NCI-H146 treated with DMSO at 0.1 percent for 48 hours (cell line): ENCODE measurements around the gene OR52B4.
"Not testable (repeated sequence)": the region's sequence is repeated elsewhere in the genome, so short reads cannot be mapped to it uniquely, and the experiment has no call there.

Source experiments
- DNase-seq: peaks from one replicate; lab custom pipeline; 2025; ENCODE audit not compliant: unreplicated experiment; lab: John Stamatoyannopoulos, UW

OR52B4 gene

DNA sequence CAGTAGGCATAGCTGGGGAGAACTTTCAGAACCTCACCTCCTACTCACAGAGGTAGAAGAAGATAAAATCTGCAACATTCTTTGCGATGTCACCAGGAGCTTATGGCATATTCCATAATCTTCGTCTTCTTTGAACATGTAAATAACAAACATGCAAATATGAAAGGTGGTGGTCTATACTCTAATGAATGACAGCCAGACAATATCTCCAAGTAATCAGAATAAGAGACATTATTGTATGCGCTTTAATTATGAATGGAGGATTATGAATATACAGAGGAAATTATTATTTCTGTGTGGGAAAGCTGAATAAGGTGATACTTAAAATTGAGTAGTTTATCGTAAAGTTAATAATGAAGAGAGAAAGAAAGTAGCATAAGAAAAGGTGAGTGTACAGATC, at the start of gene OR52B4:
TSS of gene OR52B4 (minus strand) at position 101 of the 400 bp plus-strand sequence. CDS start at position 10, 91 bp downstream.
- DNase-seq, result no peak

DNA sequence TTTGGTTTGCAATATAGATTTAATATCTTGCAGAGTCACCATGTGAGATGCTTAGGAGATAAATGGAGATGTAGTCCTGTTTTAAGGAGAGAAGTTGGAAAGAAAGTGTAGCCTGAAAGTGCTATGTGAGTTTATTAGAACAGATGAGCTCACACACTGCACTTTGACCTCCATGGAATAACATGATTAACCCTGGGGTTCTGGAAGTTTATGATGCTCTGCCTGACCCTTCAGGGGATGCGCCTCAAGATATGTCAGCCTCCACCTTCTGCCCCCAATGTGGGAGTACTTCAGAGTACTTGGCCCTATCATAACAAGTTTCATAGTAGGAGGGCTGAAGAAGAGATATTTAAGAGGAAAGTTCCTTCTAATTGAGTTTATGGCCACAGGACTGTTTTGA, 48.6 kb upstream of the OR52B4 start:
- no peak for DNase-seq

DNA sequence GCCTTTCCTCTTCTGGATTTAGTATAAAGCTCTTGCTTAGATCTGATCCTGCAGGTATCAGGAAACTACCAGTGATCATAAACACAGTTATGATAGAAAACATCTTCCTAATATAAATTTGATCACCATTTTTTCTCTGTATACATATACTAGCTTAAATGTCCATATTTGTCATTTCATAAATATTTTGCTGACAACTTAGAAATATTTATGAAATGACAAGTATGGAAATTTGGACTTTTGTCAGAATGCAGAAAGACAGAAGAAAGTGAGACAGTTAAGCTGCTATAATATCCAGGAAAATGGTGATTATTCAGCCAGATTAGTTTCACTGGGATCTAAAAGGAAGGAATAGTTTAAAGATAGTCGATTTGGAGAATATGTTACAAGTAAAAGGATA, 48.1 kb upstream of the OR52B4 start:
- DNase-seq, result no peak

DNA sequence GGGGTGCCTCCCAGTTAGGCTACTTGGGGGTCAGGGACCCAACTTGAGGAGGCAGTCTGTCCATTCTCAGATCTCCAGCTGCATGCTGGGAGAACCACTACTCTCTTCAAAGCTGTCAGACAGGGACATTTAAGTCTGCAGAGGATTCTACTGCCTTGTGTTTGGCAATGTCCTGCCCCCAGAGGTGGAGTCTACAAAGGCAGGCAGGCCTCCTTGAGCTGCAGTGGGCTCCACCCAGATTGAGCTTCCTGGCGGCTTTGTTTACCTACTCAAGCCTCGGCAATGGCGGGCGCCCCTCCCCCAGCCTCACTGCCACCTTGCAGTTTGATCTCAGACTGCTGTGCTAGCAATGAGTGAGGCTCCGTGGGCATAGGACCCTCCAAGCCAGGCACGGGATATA, 38.0 kb upstream of the OR52B4 start:
- DNase-seq, result not testable (repeated sequence)

DNA sequence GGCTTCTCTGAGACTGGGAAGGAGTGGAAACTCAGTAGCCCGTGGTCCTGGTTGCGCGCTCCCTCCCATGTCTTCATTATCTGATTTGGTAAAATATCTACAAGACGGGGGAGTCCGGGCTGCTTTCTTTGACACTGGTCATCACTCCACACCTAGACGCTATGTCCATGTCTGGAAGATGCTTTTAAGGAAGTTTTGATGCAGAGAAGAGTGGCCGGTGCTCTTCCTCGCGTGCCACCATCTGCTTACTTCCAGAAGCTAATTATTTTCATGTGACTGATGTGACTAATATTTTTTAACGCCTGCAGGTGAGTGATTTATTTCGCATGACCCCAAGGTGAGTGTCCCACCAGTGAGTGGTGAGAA, 25.7 kb upstream of the OR52B4 start:
- no peak for DNase-seq

DNA sequence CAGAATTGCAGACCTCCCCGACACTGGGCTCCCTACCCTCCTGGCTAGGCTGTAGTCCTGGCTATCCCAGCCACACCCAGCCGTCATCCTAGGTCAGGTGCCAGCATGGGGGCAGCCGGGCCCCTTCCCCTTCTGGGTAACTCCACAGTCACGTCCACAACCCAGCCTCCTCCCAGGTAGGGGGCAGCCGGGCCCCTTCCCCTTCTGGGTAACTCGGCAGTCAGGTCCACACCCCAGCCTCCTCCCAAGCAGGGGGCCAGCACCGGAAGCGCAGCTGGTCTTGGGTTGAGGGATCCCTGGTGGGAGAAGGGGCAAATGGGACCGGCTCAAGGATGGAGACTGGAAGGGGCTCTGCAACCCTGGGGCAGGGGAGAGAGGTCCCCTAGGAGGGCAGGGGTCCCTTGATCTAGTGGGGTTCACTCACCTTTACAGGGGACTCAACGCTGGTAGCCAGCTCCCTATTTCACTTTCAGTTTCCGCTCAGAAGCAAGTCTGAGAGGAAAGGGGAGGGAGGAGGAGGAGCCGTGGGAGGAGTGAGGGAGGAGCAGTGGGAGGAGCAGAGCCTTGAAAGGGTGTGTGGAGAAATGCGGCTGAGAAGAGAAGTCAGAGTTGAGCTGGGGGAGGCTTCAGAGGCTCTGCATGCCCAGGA, 25.1 kb upstream of the OR52B4 start, which contains the start of gene TRIM21:
TSS of gene TRIM21 (minus strand) at position 494 of the 649 bp plus-strand sequence. CDS start 3,293 bp downstream, outside the sequence.
- no peak for DNase-seq

DNA sequence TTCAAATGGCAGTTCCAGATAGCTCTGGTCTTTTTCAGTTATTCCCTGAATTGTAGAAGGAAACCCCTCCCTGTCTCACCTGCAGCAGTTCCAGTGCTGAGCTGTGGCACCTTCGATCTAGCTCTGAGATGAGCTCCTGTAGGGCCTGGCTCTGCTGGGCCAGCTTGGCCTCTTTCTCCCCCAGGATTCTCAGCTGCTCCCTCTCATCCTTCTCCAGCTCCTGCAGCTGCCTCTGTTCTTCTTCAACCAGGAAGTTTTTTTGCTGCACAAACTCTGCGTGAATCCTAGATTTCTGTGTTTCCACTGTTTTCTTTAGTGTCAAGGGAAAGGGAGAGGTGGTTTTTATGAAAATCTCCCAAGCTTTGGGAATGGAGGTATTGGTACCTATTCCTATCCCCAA, 20.0 kb upstream of the OR52B4 start:
- DNase-seq, result no peak

DNA sequence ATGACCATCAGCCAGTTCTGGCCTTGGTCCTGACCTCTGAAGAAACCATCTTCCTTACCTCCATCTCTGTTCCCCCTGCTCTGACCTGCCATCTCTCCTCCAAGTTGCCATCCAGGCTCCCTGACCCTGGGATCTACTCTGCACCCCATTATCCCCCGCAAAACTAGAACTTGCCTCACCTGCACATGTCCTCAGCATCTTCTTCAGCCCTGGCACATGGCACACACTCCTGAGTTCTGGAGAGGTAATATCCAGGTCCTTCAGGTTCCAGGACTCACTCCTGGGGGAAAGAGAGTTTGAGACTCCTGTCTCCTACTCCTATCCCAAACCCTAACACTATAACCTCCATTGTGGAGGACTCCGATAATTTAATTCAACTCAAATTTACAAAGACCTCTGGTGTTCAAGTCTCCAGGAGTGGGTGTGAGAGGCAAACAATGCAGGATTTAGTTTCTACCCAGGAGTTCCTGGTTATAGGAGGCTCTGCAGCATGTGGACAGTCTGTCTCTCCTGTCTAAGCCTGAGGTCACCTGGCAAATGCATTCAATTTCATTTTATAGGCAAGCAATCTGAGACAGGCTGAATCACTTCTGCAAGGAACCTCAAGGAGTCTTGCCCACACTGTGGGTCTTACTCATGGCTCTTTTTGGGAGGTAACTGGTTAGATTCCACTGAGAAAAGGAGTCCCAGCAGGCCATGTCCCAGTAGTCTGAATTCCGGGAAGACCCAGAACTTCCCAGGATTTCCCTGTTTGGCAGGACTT, 18.0 kb upstream of the OR52B4 start:
- no peak for DNase-seq

DNA sequence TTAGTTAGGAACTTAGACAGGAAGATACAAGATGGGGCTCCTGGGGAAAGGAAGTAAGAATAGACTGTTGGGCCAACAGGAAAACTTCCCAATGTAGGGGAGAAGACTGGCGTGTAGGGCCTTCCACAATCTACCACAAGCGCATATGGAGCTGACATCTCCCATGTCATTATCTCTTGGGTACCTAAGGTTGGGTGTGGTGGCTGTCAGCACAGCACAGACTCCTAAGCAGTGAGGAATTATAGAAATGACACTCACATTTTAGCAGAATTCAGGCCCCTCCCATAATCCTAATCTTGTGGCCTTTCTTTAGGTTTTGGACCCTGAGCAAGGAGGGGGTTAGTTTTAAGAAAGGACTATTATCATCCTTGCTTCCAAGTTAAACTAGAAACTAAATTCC, 13.7 kb upstream of the OR52B4 start:
- no peak for DNase-seq

DNA sequence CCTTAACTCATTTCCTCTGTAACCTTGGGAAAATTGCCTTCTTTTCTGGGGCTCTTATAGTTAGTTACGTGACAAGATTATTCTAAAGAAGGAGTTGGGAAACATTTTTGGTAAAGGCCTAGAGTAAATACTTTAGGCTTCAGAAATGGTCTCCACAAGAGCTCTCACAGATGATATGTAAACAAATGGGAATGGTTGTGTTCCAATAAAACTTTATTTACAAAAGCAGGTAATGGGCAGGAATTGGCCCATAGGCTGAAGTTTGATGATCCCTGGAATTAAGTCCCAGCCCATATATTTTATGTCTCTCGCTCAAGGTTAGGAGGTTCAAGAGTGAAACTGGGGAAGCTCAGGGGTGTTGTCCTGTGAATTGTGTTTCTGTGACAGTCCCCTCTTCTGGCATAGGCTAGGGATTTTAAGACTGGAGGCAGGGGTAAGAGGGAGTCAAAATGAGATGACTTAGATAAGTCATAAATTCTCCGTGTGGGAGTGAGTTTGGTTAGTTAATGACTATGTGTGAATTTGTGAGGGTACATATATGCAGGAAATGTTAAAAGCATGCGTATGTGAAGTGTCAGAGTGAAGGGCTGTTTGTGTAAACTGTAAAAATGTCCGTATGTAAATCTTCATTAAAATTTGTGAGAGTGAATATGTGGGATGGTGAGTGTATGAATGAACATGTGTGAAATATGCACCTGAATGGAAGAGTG, 7.4 kb upstream of the OR52B4 start:
- no peak for DNase-seq

DNA sequence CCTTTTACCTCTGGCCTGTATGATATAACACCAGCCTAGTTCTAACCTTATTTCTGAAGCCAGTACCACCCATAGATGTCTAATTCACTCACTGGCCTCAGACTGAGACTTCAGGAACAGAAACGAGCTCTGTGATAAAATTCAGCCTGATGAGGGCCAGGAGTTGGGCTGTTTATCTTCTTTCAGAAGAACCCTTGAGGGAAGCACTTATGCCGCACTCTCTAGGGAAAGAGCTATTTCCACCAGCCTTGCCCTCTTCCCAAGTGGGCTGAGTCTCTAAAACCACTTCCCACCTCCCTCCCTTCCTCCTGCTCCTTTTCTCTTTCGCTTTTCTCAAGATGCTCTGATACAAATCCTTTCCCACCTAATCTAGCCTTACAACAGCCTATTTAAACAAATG, 2.0 kb upstream of the OR52B4 start:
- DNase-seq, result no peak

DNA sequence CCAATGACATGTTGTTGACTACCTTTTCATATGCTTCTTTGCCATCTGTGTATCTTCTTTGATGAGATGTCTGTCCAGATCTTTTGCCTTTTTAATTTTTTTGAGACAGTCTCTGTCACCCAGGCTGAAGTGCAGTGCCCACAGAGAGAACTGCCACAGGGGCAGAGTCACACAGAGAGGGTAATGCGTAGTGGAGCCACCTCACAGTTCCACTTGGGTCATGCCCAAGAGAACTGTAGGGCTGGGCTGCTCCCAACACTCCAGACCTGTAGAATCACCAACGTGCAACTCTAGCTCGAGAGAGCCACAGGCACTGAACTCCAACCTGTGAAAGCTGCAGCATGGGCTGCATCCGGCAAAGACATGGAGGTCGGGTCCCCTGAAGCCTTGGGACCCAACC, 20.0 kb downstream of the OR52B4 start:
- not testable (repeated sequence) for DNase-seq

DNA sequence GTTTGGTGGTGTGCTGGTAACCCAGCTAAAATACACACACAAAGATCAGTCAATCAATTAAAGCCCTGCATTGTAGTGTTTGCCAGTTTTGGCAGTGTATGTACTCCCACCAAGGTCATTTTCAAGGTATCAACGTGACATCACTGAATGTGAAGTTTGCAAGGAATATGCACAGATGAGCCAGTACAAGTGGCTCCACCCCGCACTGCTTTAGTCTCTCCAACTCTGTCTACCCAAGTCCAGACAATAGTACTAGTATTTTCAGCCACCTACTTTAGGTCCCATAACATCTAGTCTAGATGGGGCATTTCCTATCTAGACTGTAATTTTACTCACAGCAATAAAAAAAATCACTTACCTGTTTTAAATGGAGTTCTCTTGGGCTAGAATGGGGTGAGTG, 22.8 kb downstream of the OR52B4 start:
- DNase-seq, result not testable (repeated sequence)

DNA sequence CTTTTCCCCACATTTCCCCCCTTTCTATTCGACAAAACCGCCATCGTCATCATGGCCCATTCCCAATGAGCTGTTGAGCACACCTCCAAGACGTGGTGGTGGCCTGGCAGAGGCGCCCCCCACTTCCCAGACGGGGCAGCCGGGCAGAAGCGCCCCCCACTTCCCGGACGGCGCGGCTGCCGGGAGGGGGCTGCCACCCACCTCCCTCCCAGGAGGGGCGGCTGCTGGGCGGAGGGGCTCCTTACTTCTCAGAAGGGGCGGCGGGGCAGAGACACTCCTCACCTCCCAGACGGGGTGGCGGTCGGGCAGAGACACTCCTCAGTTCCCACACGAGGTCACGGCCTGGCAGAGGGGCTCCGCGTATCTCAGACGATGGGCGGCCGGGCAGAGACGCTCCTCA, 33.8 kb downstream of the OR52B4 start:
- not testable (repeated sequence) for DNase-seq
